Measurements from ENCODE around the gene PHLDA3.
"Not testable (repeated sequence)": the region's sequence is repeated elsewhere in the genome, so short reads cannot be mapped to it uniquely, and the experiment has no call there.

PHLDA3 gene

DNA sequence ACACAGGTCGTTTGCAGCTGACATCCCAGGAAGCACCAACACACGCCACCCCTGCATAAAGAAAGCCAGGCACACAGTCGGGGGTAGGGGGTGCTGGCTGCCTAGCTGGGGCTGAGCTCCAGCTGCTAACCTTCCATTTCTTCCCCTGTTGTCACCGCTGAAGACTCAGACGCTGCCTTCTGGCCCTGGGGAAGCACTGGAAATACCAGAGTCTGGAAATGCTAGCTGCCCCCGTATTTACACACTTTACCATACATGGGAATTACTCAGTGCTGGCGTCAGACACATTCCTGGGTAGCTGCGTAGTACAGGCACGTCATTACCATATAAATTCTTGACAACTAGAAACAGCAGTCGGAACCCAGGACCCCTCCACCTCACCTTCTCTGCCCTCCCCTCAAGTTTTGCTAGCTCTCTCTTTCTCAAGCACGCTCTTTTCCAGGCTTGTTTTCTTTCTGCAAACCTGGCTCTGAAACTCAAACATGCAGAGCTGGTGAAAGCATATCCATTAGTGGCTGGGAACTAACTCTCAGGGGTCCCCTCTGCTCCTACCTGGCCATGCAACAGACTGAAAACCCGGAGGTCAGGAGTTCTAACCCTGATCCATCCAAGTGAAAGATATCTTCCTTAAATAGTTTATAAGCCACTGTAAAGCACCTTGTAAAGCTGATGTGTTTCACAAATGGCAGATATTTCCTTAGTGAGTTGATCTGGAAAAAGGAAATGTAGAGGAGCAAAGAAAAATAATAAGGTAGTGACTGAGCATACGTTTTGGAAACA is 34.6 kb upstream of the PHLDA3 start:
- DNase-seq: peak; percentile 96

DNA sequence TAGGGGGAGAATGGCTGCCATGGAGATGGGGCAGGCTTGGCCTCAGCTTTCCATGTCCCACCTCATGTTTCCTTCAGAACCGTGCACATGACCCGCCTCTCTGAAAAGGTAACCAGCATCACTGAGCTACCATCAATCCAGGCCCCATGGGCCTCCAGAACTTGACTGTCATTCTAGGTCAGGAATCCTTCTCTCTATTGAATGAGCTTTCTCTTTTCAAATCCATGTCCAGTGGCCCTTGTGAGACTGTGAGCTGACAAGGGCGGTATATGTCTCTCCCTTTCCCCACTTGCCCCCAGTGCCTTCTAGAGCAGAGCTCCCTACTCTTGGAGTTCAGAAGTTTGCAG is 33.5 kb upstream of the PHLDA3 start:
- no peak for DNase-seq

DNA sequence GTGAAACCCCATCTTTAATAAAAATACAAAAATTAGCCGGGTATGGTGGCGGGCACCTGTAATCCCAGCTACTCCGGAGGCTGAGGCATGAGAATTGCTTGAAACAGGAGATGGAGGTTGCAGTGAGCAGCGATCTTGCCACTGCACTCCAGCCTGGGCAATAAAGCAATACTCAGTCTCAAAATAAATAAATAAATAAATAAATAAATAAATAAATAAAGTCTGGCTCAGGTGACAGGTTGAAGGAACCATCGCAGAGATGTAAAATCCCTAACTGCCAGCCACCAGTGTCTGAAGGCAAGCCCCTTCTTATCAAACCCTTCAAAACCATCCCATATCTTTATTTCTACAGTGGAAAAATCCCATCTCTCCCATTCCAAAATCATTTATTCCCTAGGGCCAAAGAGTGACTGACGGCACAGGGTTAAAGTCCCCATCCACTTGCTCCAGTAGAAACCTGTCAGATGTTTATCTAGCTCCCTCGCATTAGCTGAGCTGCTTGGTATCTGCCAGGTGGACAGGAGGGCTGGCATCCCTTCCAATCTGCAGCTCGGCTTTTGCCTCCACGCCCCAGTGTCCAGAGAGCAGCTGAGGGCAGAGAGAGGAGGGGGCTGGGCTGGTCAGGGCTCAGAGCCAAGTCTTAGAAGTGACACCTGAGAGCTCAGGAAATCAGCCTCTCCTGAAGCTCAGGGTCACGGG is 33.0 kb upstream of the PHLDA3 start:
- DNase-seq: no peak

DNA sequence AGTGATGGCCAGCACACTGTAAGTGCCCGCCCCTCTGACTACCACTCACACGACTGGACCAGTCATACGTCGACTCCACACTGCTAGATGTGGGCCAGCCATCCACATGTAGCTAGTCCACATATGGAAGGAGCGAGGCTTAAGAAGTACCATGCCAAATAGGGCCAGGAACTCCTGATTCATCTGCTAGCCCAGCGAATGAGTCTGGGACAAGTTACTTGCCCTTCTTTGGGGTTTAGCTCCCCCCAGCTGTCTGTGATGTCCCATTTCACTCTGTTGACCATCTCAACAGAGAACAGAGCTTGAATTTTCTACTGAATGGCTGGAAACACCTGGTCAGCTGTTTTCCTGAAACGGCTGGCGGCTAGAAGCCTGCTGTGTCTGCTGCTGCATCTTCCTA is 32.2 kb upstream of the PHLDA3 start:
- no peak for DNase-seq

DNA sequence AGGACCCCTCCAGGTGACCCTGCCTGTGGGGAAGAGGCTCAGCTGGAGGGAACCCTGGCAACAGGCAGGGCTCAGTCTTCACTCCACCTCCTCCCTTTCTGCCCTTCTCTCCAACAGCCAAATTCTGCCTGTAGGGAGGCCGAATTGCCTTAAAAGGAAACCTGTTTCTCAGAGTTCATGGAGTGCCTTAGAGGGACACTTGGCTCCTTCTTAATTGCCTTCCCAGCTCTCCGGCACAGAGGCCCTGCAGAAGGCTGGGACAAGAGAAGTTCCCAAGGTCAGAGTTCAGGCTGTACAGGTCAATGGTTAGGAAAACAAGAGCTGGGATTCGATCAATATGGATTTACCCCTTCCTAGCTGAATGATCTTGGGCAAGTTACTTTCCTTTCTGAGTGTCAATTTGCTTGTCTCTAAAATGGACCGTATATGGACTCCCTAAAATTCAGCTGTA is 31.7 kb upstream of the PHLDA3 start:
- no peak for DNase-seq

DNA sequence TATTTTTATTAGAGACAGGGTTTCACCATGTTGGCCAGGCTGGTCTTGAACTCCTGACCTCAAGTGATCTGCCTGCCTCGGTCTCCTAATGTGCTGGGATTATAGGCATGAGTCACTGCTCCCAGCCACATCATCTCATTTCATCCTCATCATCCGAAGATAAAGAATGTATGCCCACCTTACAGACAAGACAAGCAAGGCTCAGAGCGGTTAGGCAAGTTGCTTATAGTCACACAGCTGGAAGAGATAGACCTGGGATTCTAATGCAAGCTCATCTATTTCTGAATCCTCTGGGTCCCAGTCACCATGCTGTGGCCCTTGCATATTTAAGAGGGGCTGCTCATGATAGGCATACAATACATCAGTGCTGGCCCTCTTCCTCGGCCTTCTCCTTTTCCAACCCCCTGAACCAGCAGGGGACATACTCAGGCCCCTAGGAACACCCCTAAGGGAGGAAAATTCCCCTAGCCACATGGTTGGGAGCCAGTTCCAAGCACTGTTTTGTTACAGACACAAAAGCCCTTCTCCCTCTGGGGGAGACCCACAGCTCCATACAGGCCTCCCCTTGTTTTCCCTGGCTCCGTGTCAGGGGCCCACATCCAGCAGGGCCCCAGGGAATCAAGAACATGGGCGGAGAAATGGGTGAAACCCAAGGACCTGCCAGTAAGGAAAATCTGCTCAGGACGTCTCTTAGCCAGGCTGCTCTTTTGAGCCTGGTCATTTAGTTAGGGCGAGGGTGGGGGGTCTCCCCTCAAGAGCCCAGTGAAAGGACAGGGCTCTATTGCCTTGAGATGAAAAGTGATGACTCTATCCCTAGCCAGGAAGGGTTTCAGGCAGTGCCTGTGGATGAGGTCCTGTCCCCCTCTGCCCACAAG is 31.0 kb upstream of the PHLDA3 start:
- no peak for DNase-seq

DNA sequence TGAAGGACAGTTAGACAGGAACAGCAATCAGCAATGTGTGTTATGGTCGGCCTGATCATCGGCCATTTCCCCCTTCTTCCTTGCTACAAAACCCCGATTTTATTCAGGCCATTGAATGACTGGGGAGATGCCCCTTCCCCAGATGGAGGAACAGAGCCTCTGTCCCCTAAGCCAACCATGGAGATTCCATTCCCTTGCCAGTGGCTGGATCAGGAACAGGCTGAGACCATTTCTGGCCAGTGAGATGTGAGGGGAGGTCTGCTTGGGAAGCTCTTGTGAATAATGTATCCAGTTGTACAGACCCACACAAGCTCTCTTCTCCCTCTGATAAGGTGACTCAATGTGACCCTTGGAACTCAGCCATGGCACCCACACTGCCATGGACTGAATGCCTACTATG is 30.2 kb upstream of the PHLDA3 start:
- no peak for DNase-seq

DNA sequence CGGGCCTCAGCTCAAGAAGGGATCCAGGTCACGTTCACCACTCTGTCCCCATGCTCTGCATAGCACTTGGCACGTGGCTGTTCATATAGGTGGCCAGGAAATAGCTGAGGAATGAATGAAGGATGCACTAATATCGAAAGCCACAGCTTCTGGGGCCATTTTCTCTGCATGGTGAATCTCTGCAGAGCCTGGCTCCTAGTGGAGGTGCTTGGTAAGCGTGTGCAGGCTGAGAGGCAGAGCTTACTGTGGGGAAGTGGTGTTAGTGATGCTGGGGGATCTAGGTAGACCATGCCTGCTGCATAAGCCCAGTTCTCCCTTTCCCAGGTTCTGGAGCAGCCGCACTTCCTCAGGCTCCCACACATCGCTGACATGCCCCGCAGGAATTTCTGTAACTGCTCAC is 29.6 kb upstream of the PHLDA3 start:
- no peak for DNase-seq

DNA sequence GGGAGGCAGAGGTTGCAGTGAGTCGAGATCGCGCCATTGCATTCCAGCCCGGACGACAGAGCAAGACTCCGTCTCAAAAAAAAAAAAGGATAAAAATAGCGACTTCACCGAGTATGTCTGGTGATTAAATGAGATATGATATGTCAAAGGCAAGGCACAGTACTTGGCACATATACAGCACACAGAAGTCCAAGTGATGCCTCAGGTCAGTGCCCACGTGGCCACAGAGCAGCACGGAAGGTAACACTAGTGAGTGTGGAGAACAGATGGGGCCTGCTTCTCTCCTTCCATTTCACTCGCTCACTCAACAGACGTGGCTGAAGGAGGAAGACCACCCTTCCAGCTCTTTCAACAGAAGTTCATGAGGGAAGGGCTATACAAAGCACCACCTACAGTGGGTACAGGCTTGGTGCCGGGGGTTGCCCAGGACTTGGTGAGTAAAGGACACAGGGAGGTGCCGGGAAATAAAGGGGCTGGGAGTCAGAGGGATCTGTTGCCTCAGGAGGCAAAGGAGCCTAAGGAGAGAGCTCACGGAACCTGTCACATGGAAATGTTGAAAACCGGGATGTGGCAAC is 29.0 kb upstream of the PHLDA3 start:
- no peak for DNase-seq

DNA sequence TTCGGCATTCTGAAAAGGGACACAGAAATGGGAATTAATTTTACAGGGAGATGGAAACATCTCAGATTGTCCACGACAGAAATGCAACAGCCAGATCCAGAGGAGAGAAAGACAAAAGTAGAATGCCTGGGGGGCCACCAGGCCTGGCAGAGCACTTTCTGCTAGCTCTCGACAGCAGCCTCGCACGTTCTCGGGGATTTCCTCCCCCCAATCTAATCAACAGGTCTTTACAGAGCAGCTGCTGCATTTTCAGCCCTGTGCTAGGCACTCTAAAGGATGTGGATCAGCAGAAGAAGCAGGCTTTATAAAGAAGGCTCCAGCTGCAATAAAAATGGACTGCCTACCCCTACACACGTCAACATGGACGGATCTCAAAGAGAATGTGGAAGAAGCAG is 27.3 kb upstream of the PHLDA3 start:
- DNase-seq: no peak

DNA sequence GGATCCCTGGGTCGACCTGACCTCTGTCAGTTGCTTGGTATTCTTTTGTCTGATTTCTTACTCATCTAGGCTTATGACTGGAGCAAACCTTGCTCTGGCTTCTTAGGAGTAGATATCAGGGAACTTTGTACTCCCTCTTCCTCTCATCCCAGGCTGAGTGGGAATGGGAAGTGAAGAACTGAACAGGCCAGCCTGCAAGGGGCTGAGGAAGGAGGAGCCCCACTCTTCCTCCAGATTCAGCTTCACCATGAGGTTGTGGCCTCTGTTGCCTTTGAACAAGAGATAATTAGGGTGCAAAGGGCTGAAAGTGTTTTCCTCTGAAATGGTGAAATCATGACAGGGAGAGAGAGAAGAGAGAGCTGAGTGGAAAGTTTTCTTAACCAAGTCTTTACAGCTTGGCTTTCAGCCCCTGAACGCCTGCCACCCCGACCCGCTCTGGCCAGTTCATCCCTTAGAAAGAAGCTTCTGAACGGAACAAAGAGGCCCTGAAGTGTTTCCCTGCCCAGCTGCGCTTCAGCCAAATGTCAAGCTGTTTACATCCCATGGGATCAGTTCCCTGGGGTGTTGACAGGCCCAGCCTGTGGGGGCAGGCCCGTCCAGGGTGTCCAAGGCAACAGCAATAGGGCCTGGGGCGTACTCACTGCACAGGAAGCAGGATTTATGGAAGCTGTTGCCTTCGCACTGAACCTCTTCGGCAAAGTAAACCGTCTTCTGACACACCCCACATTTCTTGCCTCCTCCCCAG is 26.7 kb upstream of the PHLDA3 start:
- no peak for DNase-seq

DNA sequence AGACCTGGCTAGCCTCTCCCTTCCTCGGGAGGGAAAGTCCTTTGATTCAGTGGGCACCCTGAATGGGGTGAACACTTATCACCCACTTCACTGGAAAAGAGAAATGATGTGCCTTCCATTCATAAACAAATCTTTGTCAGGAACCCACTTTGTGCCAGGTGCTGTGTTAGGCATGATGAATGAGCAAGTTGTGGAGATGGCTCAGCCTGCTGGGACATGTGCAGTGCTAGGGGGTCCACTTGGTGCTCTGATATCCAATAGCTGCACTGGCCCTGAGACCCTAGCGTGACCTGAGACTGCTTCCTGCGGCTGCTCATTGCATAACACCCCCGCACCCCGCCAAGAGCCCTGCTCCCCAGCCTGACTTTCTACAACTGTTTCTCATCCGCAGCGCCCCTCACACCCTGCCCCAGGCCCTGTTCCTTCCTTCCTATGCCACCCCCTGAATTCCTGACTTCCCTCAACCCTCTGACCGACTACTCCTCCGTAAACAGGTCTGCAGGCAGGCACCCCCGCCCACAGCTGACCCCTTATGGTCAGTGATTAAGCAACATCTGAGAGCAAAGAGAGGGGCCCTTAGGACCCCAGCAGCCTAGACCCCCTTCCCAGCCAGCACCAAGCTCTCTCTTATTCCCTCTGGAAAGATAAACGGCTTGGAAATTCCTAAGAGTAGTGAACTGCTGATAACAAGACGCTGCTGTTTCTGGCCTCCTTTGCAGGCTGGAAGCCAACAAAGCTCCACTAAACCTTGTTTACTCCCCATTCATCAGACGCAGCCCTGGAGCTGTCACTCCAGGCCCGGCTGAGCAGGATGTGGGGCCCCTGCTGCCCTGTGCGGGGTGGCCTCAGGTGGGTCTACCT is 25.0 kb upstream of the PHLDA3 start:
- peak; percentile 22 for DNase-seq

DNA sequence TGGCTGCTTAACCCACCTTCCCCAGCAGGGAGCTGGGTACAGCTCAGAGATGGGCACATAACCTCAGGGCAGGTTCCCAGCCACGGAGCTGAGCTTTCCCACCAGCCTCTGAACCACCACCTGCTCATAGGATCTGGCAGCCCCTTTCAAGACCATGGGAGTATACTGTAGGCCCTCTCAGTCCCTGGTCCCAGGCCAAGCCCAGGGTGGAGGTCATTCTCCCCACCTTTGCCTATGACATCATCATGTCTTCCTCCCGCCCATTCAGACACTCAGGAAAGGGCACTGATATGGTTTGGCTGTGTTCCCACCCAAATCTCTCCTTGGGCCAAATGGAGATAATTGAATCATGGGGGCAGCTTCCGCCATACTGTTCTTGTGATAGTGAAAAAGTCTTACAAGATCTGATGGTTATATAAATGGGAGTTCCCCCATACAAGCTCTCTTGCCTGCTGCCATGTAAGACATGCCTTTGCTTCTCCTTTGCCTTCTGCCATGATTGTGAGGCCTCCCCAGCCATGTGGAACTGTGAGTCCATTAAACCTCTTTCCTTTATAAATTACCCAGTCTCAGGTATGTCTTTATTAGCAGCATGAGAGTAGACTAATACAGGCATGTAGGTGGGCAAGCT is 24.2 kb upstream of the PHLDA3 start:
- DNase-seq: not testable (repeated sequence)

DNA sequence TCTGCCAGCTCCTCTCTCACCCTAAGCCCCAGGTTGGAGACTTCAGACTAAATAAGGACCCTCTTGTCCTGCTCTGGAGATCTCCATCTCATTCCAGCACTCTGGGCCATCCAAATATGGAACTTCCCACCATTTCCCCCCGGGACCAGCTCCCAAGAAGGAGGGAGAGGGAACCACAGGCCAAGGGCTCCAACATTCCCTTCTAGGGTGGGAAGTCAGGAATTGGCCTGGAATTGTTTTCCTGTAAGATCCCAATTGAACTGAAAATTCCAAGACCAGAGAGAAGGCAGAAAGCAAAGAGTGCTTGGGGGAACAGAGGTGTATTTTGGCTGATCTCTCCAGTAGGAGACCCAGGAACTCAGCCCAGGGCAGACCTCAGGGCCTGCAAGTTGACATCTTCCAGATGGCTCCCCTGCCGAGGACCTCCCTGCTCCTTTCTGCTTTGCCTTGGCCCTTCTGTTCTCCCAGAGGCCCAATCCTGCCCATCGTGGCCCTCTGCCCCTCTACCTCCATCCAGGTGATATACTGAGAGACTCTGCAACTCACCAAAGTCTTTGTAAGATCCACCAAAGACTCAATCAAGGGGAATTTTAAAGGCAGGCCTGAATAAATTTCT is 23.0 kb upstream of the PHLDA3 start:
- DNase-seq: no peak

DNA sequence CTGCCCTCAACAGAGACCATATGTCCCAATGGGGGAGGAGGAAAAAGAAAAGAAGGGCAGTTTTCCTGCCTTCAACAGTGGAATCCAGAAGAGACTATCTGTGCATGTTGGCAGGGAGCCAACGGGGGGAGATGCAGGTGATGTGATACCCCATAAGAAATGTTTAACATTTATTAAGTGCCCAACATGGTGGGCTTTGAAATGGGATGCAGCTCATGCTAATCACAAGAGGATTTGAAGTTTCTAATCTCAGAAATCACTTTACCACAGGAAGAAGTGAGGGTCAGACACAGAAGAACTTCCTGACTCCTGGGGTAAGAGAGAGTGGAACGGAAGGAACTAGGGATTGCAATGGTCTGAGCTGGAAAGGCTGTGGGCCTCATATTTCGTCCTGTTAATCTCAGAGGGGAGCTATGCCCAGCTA is 21.7 kb upstream of the PHLDA3 start:
- DNase-seq: no peak

DNA sequence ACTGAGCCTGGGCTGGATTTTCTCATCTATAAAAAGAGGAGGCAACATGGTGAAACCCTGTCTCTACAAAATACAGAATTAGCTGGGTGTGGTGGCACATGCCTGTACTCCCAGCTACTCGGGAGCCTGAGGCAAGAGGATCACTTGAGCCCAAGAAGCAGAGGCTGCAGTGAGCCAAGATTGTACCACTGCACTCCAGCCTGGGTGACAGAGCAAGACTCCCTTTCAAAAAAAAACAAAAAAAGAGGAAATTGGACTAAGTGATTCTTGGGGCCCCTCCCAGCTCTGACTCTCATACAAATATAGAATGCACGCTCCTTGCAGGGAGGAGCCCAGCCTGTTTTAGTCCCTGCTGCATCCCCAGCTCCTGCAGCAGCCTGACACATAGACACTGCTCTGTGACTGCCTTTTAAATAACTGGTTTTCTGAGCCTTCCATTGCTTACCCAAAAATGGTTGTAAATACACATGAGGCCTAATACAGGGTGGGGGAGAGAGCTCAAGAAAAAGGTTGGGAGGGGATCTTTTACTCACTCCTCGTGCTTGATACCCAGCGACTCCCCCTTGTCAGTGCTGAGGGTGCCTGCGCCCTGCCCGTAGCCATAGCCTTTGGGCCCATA is 20.8 kb upstream of the PHLDA3 start:
- DNase-seq: no peak

DNA sequence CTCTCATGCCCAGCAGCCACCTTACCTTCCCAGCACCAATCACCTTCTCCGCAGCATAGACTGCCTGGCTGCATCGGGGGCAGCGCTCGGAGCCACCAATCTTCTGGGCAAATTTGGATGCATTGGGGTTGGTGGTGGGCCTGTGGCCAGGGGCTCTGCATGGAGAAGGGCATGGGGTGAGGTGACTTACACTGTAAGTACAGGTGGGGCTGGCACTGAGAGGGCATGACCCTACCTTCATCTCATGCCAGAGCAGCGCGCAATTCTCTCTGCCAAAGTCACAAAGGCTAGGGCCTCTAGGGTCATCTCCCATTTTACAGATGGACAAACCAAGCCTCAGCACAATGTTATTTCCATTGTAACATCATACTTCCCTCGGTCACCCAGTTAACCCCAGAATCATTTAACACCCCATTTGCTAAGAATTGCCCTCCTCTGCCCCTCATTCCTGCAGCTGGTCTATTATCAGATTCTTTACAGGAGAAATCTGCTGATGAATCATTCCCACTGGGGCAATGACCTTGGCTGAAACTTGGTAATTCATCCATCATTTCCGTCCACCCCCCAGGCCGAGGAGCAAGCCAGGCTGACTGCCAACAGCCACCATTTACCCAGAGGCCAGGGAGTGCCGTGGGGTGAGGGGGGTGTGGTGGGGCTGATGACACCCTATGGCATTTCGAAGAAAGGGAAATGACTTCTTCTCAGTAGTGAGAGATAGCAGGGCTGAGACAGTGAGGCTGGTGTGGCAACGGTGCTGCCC is 20.0 kb upstream of the PHLDA3 start:
- peak; percentile 70 for DNase-seq

DNA sequence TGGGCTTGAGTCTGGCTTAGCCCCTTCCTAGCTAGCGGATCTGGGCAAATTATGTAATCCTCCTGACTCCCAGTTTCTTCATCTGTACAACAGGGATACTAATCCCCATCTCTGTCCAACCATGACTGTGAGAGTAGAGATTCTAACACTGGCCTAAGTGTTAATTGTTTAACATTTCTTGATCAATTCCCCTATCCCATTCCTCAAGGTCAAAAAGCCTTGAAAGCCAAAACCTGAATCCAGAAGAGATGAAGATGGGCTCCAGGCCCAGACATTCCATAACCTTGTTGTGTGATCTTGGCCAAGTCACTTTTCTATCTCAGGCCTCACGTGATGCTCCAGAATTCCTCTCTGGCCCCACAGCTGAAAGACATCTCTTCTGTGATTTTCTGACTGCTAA is 18.8 kb upstream of the PHLDA3 start:
- no peak for DNase-seq

DNA sequence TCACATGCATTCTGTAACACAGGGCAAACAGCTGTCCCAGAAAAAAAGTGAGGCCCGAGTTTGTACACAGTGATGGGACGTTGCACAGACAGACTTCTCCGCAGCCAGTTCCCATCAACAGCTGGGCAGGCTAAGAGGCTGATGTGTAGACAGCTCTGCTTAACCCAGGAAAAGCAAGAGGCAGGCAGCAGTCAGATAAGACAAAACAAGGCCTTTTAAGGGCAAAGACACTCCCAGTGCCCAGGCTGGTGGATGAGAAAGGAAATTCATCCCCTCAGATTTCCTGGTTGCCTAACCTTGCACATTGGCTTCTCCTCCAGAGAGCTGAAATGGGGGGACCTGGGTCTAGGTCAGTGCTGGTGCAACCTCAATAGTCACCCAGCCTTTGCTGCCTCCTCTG is 17.2 kb upstream of the PHLDA3 start:
- no peak for DNase-seq
